ENCODE measurements around the gene SH2D1B. TPM values are rescaled to one million over a fixed set of nuclear protein-coding genes. Genes with fewer than 3 reads are reported as not detected.

SH2D1B gene
- total and polyA plus RNA-seq, 9 of the 15 experiments (the other 6 are each of a cell fraction or from before 2014, with no cell fraction given) = 5.6 to 19.6 (median 9.7) TPM

GRCh38 chr1:162384116-162384515, 27.8 kb downstream of the SH2D1B start:
- no TSS peak for BruUV-seq (replicated peaks)
- ATAC-seq (no peak), DNase-seq (ENCODE audit: extremely low read depth in 1 of 4, low spot score in 3 of 4) (no peak), FAIRE-seq (no peak)
- POLR2A ChIA-PET = interaction anchor here (0.7 to 1.2 kb wide), 2 partner anchors 12 to 519 kb away, joined by 3 to 6 read pairs; no protein-coding TSS in a partner anchor
- intact Hi-C loops (cut with micrococcal nuclease) (no loop called here), in situ Hi-C loops (cut with MboI) (no loop called here)
- Histone ChIP-seq H3K36me3 (ENCODE audit: control insufficient read depth, insufficient read depth, low read length) (no peaks in the 10 kb centered on the region; the same call in 2 of the 3 replicates), H3K4me3 (no peak overlapping the region), H2AFZ (ENCODE audit: low read depth, low read length) (no peak overlapping the region), H3K27ac (ENCODE audit: extremely low read depth, low read depth, low read length) (no peak overlapping the region; the same call in 2 of the 3 replicates), H3K9me1 (ENCODE audit: control insufficient read depth, insufficient read depth, low read length) (peaks cover 6% of the 10 kb centered on the region), H4K20me1 (replicated peaks; ENCODE audit: control insufficient read depth, insufficient read depth, low read length) (no peaks in the 10 kb centered on the region), H3K79me2 (ENCODE audit: control insufficient read depth, insufficient read depth, low read length) (peaks cover 12% of the 10 kb centered on the region; the same call in 2 of the 3 replicates), H3K4me1 (replicated peaks in 1 of 2; ENCODE audit: control insufficient read depth in 2 of 2, insufficient read depth in 2 of 2, low read length in 2 of 2) (peaks cover 72 to 90% of the 10 kb centered on the region in 2 experiments; a peak in 4 of 5 replicates), H3K27me3 (ENCODE audit: control insufficient read depth in 2 of 2, insufficient read depth in 2 of 2, low read length in 2 of 2) (no peaks in the 10 kb centered on the region), H3K9me3 (replicated peaks; ENCODE audit: control insufficient read depth, insufficient read depth, low read depth, low read length) (no peaks in the 10 kb centered on the region), H3K4me2 (ENCODE audit: insufficient read depth, low read length) (no peak overlapping the region), H3K9ac (ENCODE audit: insufficient read depth in 1 of 2, low read depth in 2 of 2, low read length in 2 of 2) (peak overlapping the region; percentile 45 to 50; a peak in 2 of 4 replicates)
- 79% methylated on average over 6 of the region's 6 CpGs for WGBS (ENCODE audit: insufficient coverage, low coverage, missing lambda C conversion rate)
- CTCF ChIA-PET (ENCODE audit: low intra/inter-chr PET ratio) = no interaction called here
- no peak for TF ChIP-seq ZNF79 (CRISPR knock-in tag; IDR thresholded peaks at IDR 0.05; ENCODE audit: low read depth)
- TF ChIP-seq MITF (IDR thresholded peaks at IDR 0.05) = no peak
- no peak for TF ChIP-seq NR4A1 (CRISPR knock-in tag; IDR thresholded peaks at IDR 0.05)
- TF ChIP-seq NR4A1 (tag; IDR thresholded peaks at IDR 0.05) = 0 out of 2 replicates have a peak, but pooled peaks have one; percentile 25
- TF ChIP-seq HNRNPL (IDR thresholded peaks at IDR 0.05; ENCODE audit: low read depth, low read length) = no peak
- no peak for TF ChIP-seq E2F8 (IDR thresholded peaks at IDR 0.05; ENCODE audit: low read depth, partially characterized antibody)
- no peak for TF ChIP-seq ARNT (IDR thresholded peaks at IDR 0.05)
- TF ChIP-seq ZNF589 (CRISPR knock-in tag; IDR thresholded peaks at IDR 0.05; ENCODE audit: low read depth) = no peak
- TF ChIP-seq CREB1 (IDR thresholded peaks at IDR 0.05) = no peak
- no peak for TF ChIP-seq CREB1 (CRISPR knock-in tag; IDR thresholded peaks at IDR 0.05)
- no peak for TF ChIP-seq BCLAF1 (IDR thresholded peaks at IDR 0.05; ENCODE audit: borderline replicate concordance in 1 of 2, control insufficient read depth in 1 of 2, low read depth in 2 of 2, low read length in 1 of 2)
- TF ChIP-seq E2F4 (CRISPR knock-in tag; IDR thresholded peaks at IDR 0.05; ENCODE audit: low read depth) = no peak
